ENCODE measurements around the gene RHOV.
A peak's percentile ranks its signal among the peaks of the same experiment; 100 is the strongest.

RHOV gene

GRCh38 chr15:40873694-40874561 is at the start of gene RHOV:
Gene RHOV, minus strand, starts transcription at chr15:40874234. Its CDS starts 95 bp downstream, at chr15:40874139.
- DNase-seq (ENCODE audit: low spot score): peak; percentile 78

DNA sequence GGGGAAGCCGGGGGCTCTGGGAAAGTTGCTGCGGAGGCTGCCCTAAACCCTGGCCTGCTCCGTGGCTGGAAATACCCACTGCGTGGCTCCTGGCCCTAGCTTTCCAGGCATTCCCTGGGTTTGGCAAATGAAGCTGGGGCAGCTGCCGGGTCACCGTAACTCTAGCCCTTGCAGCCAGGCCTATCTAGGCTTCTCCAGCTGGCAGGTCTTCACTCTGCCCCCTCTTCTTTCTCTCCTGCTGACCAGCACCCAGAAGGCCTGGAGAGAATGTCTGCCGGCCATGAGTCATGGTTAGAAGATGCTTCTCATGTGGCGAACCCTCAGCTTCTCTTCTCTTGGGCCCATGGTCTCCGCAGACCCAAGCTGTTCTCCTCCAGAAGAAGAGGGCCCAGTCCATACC is 49.5 kb upstream of the RHOV start:
- DNase-seq (ENCODE audit: low spot score): no peak

- no peak for DNase-seq (ENCODE audit: low spot score)
Measured at GRCh38 chr15:40922608-40923005, 48.6 kb upstream of the RHOV start.

DNA sequence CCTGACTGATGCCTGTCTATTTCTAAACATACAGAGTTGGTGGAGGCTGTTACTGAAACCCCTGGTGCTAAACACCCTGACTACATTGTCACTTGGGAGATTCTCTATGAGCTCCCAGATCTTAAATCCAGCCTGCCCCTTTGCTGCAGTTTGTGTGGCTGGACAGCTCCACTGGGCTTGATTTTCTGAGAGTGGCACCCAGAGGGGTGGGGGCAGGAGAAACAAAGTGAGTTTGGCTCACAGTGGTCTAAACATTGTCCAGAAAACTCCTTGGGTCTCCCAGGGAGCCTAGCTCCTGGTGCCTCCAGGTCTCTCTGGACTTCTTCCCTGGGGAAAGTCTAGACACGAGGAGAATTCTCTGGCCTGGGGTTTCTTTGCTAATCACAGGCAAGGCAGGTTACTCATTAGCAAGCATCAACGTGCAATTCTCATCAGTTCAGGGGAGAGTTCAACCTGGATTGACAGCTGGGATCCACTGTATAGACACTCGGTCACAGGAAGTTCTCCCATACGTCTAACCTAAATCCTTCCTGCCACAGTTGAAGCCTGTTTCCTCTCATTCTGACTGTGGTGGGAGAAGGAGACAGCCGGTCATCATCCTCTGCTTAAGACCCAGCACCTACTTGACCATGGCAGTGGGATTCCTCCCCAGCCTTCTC is 48.0 kb upstream of the RHOV start:
- DNase-seq (ENCODE audit: low spot score): no peak

DNA sequence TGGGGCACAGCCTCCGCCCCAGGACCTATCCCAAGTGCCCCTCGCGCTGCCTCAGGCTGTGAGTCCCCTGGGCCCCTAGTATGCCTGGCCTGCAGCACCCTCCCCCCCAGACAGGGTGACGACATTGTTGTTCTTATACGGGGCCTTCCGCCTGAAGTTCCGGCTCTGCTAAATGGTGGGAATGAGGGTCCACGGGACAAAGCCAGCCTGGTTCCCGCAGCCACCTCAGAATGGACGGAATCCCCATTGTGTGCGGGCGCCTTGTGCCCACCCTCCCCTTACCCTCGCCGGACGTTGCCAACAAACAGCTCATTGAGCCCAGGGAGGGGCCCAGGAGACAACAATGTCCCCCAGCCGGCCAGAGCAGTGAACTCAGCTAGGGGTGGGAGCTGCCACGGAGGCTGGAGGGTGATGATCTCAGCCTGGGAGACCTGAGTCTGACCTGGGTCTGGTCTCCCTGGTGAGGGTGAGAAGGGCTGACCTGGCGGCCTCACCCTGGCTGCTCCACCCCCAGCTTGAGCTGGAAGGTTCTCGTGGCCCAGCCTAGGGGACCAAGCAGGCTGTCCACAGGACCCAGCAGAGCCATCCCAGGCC is 44.9 kb upstream of the RHOV start:
- DNase-seq (ENCODE audit: low spot score): no peak

DNA sequence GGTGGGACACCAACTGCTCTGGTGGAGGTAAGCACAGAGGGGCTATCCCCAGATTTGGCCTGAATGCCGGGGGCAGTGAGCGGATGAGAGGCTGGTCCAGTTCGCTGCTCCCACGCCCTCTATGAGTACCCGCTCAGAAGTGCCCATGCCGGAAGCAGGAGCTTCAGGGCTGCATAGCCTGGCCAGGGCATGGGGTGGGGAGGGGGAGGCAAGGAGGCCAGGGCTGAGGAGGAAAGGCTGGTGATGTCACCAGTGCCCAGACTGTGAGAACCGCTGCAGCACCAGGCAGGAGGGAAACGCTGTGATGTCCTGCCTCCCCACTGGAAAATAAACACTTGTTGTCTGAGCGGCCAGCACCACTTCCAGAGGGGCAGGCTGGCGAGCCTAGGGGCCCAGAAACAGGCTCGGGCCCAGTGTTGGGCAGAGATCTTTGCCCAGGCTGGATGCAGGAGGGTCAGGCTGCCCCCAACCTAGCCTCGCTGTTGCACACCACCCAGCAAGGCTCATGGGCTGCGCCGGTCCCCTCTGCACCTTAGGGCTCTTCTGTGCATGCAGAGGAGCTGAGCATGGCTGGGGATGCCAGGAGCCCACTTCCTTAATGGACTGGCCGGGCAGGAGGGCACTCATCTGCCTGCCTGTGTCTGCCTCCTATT is 44.2 kb upstream of the RHOV start:
- no peak for DNase-seq (ENCODE audit: low spot score)

GRCh38 chr15:40917585-40917984 is 43.6 kb upstream of the RHOV start:
- no peak for DNase-seq (ENCODE audit: low spot score)

DNA sequence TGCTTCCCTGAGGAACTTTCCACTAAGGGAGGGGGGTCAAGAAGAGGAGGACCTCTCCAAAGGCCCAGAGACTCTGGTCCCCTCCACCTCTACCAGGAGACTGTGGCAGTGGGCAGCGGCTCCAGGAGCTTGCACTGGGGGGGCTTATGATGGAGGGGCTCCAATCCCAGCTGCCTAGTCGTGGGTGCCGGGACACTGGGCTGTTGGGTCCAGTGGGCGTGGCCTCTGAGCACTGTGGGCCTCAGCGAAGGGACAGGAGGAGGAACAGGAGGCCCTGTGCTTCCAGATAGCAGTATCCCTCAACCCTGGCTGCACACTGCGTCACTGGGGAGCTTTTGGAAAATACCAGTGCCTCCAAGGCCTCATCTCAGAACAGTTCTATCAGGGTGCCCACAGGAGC is 41.6 kb upstream of the RHOV start:
- DNase-seq (ENCODE audit: low spot score): no peak

GRCh38 chr15:40915116-40915661 is 41.2 kb upstream of the RHOV start:
- DNase-seq (ENCODE audit: low spot score): no peak

DNA sequence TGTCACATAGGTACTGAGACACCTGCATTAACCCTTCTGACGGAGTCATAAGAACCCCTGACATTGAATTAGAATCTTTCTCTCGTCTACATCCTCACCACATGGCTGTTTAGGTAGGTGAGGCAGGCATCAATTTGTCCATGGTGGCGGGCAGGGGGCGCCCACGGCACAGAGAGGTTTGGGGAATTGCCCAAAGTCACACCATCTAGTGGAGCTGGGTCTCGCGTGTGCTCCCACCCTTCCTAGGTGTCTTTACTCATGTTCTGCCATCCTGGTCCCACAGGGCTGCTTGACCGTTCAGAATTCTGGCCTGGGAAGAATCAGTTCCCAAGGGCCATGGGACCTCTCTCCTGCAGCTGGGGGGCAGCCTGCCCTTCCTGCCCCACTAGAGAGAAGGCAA is 40.5 kb upstream of the RHOV start:
- DNase-seq (ENCODE audit: low spot score): peak; percentile 44

GRCh38 chr15:40914013-40914412 is 40.0 kb upstream of the RHOV start:
- no peak for DNase-seq (ENCODE audit: low spot score)

- DNase-seq (ENCODE audit: low spot score): no peak
Measured at GRCh38 chr15:40912478-40912877, 38.4 kb upstream of the RHOV start.

GRCh38 chr15:40911693-40912092 is 37.7 kb upstream of the RHOV start:
- no peak for DNase-seq (ENCODE audit: low spot score)

DNA sequence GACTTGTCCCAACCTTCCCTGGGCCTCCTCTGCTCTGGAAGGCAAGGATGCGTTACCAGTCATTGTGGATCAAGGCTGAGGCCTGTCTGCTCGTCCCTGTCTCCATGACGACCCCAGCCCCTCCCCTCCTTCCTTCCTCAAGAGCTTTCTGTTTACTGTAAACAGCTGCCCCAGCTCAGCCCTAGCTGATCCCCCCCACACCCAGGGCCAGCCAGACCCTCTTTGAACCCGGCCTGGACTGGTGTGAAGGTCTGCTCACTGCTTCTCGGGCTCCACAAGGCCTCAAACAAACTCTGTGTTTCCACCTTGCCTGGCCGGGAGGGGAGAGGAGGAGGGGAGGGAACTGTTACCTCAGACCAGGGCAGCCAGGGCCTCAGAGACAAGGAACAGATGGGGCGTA is 37.1 kb upstream of the RHOV start:
- DNase-seq (ENCODE audit: low spot score): no peak

DNA sequence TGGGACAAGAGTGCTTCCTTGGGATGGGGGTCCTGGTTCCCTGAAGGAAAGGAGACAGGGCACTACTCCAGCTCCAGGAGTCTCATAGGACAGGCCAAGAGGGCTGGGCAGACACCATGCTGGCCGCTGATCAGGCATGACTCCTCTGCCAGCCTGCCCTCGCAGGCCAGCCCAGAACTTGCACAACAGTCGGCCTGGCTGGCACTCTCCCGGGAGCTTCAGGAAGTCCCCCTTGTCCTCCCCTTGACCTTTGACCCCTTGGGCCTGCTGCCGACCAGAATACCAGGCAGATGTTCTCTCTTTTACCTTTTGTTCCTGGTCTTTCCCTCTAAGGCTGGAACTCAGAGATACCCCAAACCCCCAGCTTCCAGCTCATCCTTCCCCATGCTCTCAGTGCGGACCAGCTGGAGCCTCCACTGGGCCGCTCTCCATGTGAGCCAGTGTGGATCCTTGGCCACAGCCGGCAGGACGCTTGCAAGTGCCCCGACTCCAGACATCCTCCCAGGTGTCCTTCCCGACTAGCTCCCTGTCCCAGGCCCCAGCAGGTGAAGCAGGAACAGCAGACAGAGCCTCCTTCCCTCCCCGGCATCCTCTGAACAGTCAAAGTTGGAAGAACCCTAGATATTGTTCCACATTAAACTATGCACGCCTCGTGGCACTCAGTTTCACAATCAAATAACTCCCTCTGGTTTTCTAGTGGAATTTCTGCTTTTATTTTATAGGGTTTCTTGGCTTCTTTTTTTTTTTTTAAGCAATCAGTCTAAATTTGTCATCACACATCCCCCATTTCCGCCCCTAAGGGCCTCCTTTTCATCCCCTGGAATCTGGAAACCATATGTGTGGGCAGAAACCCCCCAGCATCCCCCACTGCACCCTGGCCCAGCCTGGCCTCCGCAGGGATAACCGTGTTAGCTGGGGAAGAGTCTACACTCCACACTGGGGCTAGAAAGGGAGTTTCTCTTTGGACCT is 35.9 kb upstream of the RHOV start:
- DNase-seq (ENCODE audit: low spot score): no peak

- no peak for DNase-seq (ENCODE audit: low spot score)
Measured at GRCh38 chr15:40908095-40908494, 34.1 kb upstream of the RHOV start.

- peak; percentile 45 for DNase-seq (ENCODE audit: low spot score)
Measured at GRCh38 chr15:40906991-40907802, 33.2 kb upstream of the RHOV start.

DNA sequence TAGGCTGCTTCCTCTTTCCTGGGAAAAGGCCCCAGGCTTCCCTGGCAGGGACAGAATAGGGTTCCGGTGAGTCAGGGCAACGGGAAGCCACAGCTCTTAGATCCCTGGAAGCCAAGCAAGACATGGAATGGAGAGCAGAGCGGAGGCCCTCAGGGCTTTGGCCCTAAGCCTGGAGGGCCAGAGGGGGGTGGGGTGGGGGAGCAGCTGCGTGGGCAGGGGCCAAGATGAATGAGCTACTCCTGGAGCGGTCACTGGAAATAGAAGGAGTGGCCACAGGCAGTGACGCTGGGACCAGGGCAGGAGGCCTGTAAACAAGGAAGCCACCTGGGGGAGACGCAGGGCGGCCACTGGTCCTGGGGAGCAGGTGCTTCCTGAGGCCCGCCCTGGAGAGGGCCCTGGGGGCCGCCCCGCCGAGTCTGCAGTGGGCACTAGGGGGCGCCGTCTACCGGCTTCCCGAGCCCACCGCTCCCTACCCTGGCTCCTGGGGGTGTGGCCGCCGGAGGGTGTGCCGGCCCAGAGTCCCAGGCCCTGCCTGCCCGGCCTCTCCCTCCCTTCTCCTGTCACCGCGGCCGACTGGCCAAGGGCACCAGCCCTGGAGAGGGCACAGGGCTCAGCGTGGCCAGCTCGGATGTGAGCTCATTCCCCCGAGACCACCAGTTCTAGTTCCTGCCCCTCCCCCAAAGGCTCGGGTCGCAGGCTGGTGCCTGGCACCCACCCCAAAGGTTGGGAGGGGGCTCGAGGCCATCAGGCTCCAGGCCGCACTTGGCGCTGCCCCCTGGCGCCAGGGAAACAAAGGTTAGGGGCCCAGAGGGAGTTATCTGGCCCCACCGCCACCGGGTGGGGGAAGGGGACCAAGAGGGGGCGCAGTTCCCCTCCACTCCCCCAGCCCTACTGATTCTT is 32.3 kb upstream of the RHOV start:
- peak; percentile 95 for DNase-seq (ENCODE audit: low spot score)

DNA sequence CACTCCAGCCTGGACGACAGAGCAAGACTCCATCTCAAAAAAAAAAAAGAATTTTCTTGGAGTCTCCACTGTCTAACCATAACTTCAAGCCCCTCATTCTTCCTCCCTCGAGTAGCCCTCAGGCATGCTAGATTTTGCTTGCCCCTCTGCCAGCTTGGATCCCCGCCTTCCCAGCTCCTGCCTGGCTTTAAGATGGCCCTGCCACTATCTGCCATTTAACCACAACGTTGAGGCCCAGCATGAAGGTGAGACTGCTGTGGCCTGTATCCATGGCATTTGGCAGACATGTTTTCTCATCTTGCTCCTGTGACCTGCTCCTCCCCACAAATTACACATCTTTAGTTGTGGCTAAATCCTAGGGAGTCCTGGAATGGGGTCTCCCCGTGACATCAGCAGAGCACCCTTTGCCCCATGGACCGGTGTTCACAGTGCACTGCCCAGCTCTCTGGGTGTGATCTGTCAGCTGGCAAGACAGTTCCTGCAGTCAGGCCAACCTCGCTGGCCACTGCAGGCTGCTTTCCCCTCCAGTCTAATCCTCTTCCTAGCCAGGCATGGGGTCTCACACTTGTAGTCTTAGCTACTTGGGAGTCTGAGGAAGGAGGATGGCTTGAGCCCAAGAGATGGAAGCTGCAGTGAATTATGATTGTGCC is 30.6 kb upstream of the RHOV start:
- no peak for DNase-seq (ENCODE audit: low spot score)

All from NAMALWA (cell line).